HG03039 (cell line): ENCODE data around the gene ELOVL1.
A peak's percentile ranks its signal among the peaks of the same experiment; 100 is the strongest.
"Not testable (repeated sequence)": the region's sequence is repeated elsewhere in the genome, so short reads cannot be mapped to it uniquely, and the experiment has no call there.

Source experiments
- ATAC-seq: cut with Tn5 transposase; IDR thresholded peaks from one replicate; pipeline ENCODE4 v1.9.1; 2021; ENCODE audit warnings: mild to moderate bottlenecking, moderate library complexity; ENCODE audit not compliant: unreplicated experiment

ELOVL1 gene

DNA sequence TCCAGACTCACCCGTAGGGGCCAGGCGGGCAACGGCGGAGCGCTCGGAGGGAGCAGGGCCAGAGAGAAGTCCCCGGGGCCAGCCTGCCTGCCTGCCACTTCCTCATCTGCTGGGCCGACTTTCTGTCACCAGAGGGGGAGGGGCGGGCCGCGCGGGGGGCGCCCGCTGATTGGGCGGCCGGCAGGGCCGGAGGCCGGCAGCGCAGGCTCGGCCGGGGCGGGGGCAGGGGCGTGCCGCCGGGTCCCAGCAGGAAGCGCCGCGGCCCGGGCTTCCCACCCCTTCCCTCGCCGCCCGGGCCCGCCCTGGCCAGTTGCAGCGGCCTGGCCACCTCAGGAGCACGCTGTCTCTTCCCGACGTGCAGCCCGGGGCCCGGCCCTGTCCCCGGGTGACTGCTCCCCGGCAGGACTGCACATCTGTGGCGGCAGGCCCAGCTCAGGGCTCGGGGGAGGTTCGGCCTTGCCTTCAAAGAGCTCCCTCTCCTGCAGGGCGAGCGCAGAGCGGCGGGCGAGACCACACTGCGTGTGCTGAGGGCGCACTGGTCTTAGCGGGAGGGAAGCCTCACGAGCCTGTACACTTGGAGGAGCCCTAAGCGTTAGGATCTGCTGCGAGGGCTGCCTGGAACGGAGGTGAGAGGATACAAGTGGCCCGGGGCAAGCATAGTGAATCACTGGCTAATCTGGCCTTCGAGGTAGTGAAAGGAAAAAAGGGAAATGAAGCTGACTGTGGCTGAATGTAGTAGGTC is at the start of gene ELOVL1:
Gene ELOVL1 (minus strand): TSS at position 108 of the 742 bp plus-strand sequence. CDS start 2,402 bp downstream, outside the sequence.
- ATAC-seq = peak; percentile 69

GRCh38 chr1:43415901-43416300 is 48.1 kb upstream of the ELOVL1 start:
- no peak for ATAC-seq

DNA sequence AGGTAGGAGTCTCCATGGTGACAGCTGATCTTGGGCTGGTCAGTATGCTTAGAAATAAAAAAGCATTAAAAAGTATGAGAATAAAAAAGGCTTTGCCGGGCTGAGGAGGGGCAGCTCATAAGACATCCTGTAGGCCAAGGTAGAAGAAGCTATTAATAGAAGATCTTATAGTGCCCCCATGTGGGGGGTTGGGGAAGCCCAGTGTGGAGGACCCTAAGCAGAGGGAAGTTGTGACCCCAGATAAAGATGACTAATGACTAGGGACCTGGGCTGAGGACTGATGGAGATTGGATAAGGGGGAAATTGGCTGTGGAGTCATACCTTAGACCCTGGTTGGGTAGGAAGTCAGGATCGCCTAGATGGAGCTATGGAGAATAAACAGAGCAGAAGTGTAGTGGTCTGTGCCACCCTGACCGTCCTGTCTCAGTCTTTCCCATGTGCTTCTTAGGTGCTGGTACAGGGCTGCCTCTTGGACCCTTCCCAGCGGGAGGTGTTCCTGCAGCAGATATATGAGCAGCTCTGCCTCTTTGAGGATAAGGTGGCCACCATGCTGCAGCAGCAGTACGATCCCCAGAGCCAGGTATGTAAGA is 46.9 kb upstream of the ELOVL1 start:
- no peak for ATAC-seq

- not testable (repeated sequence) for ATAC-seq
Measured at GRCh38 chr1:43413426-43413825, 45.6 kb upstream of the ELOVL1 start.

DNA sequence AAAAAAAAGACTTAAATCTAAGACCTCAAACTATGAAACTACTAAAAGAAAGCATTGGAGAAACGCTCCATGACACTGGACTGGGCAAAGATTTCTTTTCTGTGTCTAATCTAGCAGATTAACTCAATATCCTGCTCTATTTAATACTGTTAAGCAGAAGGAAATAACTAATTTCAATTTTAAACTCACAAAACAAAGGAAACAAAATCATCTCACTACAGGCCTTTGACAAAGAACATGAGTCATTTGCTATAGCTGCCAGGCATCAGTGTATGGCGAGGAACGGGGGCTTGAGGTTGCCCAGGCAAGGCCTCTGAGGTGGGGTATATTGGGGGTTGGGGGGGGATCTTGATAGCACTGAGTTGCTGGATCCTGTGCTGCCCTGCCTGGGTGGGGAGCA is 42.8 kb upstream of the ELOVL1 start:
- no peak for ATAC-seq

- ATAC-seq = no peak
Measured at GRCh38 chr1:43405876-43406234, 38.0 kb upstream of the ELOVL1 start.

- no peak for ATAC-seq
Measured at GRCh38 chr1:43405219-43405875, 37.5 kb upstream of the ELOVL1 start.

DNA sequence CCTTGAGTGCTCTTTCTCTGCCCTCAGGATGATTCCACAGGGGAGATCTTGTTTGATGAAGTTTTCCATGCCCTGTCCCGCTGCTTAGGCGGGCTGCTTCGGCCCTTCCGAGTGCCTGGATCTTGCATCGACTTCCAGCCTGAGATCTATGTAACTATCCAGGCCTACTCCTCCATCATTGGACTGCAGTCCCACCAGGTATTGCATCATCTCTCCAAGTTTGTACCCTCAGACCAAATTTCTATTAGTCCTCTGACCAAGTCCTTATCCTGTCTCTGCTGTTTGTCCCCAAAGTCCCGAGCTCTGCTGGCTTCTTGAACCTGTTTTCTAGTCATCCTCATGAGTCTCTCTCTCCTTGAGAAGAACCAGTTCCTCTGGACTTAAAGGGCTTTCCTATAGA is 36.5 kb upstream of the ELOVL1 start:
- no peak for ATAC-seq

- no peak for ATAC-seq
Measured at GRCh38 chr1:43402089-43402865, 34.5 kb upstream of the ELOVL1 start.

GRCh38 chr1:43400441-43400840 is 32.6 kb upstream of the ELOVL1 start:
- ATAC-seq = not testable (repeated sequence)

- no peak for ATAC-seq
Measured at GRCh38 chr1:43398227-43398626, 30.4 kb upstream of the ELOVL1 start.

DNA sequence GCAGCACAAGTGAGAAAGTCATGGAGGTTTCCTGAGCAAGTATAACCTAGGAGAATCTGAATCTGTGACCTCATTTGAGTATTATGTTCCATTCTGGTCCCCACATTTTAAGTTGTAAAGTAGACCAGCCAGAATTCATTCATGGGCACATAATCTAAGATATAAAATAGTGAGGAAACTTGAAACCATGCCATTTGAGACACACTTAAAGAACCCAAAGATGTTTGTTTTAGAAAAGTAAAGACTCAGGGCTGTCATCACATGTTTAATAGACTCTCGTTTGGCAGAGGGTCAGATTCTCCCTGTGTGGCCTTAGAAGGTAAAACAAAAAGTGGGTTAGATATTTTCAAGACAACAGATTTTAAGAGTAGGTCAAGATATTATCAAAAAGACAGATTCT is 28.2 kb upstream of the ELOVL1 start:
- ATAC-seq = no peak

DNA sequence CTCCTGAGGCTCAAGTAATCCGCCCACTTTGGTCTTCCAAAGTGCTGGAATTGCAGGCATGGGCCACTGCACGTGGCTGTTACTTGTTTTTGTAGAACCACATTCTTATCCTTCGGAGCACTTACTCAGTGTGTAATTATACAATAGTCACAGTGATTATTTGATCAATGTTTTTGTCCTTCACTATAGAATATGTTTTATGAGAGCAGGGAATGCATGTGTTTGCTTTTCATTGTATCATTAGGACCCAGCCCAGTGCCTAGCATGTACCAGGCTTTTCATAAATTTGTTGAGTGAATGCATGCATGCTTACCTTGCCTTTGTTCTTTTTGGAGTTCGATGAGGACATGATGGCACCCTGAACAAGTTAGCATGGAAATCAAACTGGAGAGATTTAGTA is 27.7 kb upstream of the ELOVL1 start:
- no peak for ATAC-seq

- no peak for ATAC-seq
Measured at GRCh38 chr1:43392702-43393101, 24.9 kb upstream of the ELOVL1 start.

- ATAC-seq = peak; percentile 75
Measured at GRCh38 chr1:43389326-43390313, 21.8 kb upstream of the ELOVL1 start, which contains the start of the genes MED8 and SZT2. MED8 (minus strand) TSS chr1:43389800; CDS start chr1:43389764, 36 bp downstream. SZT2 (plus strand) TSS chr1:43389899; CDS start chr1:43389969, 70 bp downstream.

- ATAC-seq = no peak
Measured at GRCh38 chr1:43388613-43389012, 20.8 kb upstream of the ELOVL1 start.

DNA sequence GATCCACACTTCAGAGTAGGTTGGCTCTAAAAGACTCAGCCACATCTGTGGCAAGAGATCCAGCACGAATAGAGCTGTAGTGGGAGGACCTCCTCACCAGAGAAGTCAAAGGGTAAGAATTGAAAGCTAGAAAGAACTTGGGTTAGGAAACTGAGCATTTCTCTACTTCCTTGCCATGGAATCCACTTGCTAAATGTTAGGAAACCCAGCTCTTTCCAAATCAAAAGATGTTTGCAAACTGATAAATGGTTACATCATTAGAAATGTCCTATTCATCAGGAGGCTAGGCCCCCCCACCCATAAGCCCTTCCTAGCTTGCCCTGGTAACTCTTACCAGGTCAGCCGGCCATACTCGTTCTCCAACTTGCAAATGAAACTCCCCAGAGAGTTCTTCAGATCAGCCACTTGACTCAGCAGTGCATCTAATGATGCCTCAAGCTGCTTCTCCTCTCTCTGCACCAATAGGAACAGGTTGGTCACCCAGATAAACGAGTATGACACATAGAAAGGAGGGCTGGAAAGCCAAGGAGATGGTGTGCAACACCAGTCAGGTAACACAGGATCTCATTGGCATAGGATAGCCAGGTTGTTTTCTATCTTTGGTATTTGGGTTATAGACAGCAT is 20.3 kb upstream of the ELOVL1 start:
- ATAC-seq = no peak

GRCh38 chr1:43386676-43387075 is 18.9 kb upstream of the ELOVL1 start:
- ATAC-seq = no peak

GRCh38 chr1:43383449-43383848 is 15.6 kb upstream of the ELOVL1 start:
- no peak for ATAC-seq
